GM12875 (cell line): ENCODE measurements around the gene NAA40.

Experiments used
- H3K4me3 ChIP-seq: one replicate; pipeline ENCODE4 v1.5.1; 2011; ENCODE audit warnings: low read depth, low read length, control low read depth
- CTCF ChIP-seq: IDR thresholded peaks from 2 replicates; pipeline ENCODE4 v1.5.1; 2011; ENCODE audit warnings: low read depth, mild to moderate bottlenecking, control low read depth, inconsistent platforms, low read length, moderate library complexity, borderline replicate concordance; ENCODE audit not compliant: insufficient read depth

NAA40 gene

DNA sequence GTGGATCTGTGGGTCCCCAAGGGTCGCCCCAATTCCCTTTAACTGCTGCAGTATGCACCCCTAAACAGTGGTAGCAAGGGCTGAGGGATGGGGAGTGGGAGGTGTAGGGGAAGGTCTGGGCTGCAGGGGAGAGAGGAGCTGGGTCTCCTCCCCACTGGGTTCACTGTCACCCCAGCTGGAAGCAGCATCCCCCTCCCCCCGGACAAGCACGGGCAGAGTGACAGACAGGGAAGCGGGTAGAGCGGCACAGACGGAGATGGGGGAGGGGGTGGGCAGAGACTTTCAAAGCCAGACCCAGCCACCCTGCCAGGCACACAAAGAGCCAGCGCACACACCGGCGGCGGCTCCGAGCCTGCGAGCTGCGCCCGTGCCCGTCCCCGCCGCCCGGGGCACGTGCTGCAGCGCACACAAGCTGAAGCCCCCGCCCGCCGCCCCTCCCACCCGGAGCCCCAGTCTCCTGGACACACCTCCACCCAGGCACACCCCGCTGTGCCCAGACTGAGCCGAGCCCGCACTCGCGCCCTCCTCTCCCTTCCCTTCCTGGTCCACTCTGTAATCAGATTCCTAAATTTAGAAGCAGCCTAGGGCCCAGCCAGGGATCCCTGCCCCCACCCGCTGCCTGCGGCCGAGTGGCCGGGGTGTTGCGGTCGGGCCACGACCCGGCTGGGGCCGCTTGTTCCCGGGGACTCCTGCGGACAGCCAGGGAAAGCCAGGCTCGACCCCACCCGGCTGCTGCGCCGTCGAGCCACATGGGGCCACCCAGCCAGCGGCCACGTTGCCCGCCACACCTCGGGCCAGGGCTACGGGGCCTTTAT, 20.9 kb upstream of the NAA40 start:
- H3K4me3 ChIP-seq: peak overlapping the region; percentile 50
- no peak for TF ChIP-seq CTCF

- no peak overlapping the region for H3K4me3 ChIP-seq
- no peak for TF ChIP-seq CTCF
These were observed 20.2 kb upstream of the NAA40 start for GRCh38 chr11:63918507-63919191.

DNA sequence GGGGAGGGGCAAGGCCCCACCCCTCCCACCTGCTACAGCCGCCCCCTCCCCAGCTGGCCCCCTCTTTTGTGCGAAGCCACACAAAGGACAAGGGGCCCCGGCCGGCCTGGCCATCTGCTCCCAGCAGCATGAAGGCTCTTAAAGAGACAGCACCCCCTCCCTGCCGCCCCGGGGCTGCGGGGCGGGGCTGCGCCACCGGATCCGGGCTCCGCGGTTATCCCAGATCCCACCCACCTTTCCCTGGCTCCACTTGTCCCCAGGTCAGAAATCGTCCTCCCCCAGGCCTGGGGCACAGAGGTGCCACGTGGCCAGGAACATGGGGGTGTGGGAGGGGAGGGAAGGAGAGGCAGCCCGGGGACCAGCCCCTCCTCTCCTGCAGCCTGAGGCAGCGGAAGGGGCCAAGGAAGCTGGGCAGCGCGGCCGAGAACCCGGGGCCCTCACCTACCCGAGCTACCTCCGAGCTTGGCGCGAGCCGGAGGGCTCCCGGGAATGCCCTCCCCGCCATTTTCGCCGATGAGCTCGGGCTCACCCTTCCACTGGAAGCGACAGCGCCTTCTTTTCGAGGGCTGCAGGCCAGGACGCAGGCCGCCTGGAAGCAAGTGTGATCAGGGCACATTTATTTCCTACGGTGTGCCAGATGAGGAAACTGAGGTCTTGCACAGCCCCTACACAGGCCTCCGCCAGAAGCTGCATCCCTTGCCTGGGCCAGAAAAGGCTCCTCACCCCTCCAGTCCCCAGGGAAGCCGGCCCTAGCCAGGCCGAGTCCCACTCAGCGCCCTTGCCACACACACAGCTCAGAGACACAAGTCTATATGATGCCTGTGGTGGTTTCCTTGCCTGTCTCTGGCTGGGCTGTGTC, 19.3 kb upstream of the NAA40 start:
- no peak for TF ChIP-seq CTCF
- H3K4me3 ChIP-seq: no peak overlapping the region

DNA sequence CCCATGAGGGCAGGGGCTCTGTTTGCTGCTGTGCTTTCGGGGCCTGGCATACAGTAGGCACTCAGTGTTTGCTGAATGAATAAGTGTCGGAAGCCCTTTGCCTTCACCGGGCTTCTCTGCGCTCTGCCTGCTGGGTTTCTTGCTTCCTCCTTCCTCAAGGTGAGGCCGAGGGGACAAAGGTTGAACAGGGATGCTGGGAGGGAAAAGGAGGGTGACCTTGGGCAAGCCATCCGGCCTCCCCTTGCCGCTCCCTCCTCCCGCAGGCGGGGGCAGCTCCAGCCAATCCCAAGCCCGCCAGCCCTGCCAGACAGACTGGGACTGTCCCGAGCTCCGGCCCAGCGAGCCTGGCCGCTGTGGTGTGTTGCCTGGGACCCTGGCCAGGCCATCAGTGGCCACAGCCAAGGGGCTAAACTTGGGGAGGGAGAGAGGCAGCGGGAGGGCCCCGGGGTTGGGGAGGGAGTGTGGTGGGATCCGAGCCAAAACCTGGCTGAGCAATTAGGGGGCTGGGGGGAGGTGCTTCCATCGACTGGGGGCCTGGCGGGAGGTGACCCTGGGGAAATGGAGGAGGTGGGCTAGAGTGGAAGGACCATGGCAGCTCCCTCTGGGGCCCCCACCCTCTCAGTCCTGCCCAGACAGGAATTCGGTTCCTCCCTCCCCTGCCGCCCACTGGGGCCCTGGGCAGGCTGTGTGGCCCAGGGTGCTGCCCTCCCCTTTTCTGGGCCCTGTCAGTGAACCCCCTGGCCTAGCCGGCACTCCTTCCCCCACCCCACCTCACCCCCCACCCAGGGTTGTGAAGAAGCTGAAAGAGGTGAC, 18.5 kb upstream of the NAA40 start:
- no peak overlapping the region for H3K4me3 ChIP-seq
- TF ChIP-seq CTCF: no peak

GRCh38 chr11:63920939-63921417, 17.8 kb upstream of the NAA40 start:
- peak; percentile 83 for TF ChIP-seq CTCF
- no peak overlapping the region for H3K4me3 ChIP-seq

GRCh38 chr11:63922673-63923192, 16.1 kb upstream of the NAA40 start:
- no peak for TF ChIP-seq CTCF
- H3K4me3 ChIP-seq: no peak overlapping the region
